Breast epithelium (tissue), 3 donors: ENCODE results near the gene LIN7A.

Experiments
- CTCF ChIP-seq, 3 donors: fragments of 450-650 bp; IDR thresholded peaks; one replicate each; pipeline ENCODE4 v1.5.1; 2016 to 2017; ENCODE audit warnings: antibody characterized with exemption in 3 of 3, mild to moderate bottlenecking in 3 of 3, moderate library complexity in 3 of 3
- POLR2A ChIP-seq: fragments of 450-650 bp; IDR thresholded peaks from one replicate; pipeline ENCODE4 v1.6.1; 2016; ENCODE audit warnings: antibody characterized with exemption, mild to moderate bottlenecking, moderate library complexity
- POLR2AphosphoS5 ChIP-seq, 3 donors: sonication (generic); formaldehyde crosslinking; IDR thresholded peaks; one replicate each; pipeline ENCODE4 v1.6.1; 2017; ENCODE audit warnings: antibody characterized with exemption in 3 of 3

GRCh38 chr12:80805106-80805505 lies 132.6 kb downstream of the LIN7A start:
- TF ChIP-seq CTCF (IDR thresholded peaks at IDR 0.05), result no peak
- no peak for TF ChIP-seq POLR2AphosphoS5 (IDR thresholded peaks at IDR 0.05)
- no peak for TF ChIP-seq POLR2A
